Activated T-cell treated with anti-CD3 and anti-CD28 coated beads for 1 hour (primary cell): ENCODE results near the gene ATXN2.

Source experiments
- DNase-seq: peaks from one replicate; pipeline ENCODE4 v3.0.0-alpha.2; 2020; ENCODE audit warnings: low read depth

ATXN2 gene

GRCh38 chr12:111438481-111438880 is 160.6 kb downstream of the ATXN2 start:
- peak; percentile 65 for DNase-seq

GRCh38 chr12:111437816-111438454 is 161.2 kb downstream of the ATXN2 start:
- no peak for DNase-seq

DNA sequence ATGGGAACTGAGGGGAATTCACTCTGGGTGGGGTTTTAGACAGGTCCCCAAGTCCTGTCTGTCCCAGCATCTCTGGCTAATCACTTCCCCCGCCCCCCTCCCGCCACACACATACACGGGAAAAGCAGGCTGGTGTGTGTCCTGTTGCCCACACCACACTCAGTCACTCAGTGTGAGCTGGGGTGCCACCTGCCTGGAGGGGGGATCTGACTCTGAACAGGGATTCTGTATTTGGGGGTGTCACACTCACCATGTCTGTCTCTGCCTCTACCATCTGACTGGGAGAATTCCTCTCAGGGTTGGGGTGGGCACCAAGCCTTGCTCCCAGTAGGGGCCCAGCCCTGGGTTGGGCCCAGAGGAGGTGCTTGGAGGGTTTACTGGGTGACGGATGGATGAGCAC is 162.3 kb downstream of the ATXN2 start:
- no peak for DNase-seq

DNA sequence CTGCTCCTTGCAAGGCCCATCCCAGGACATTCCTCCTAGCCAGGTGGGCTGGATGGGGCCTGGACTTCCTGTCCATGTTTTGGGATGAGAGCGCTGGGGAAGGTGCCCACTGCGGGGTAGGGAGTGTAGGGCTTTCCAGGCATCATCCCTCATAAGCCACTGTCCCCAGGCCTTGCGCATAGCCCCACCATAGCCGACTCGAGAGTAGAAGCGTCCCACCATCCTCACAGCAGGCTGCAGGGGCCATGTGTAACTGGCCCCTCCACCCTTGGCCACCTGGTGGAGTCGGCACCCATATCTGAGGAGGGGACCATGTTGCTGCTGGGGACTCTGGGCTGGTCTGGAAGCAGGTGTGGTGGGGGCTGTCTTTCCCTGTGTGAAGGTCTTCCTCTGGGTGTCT is 162.8 kb downstream of the ATXN2 start:
- DNase-seq, result no peak

GRCh38 chr12:111435661-111436201 is 163.4 kb downstream of the ATXN2 start:
- DNase-seq, result no peak

- DNase-seq, result peak; percentile 75
These were observed 164.3 kb downstream of the ATXN2 start for GRCh38 chr12:111434680-111435338.

DNA sequence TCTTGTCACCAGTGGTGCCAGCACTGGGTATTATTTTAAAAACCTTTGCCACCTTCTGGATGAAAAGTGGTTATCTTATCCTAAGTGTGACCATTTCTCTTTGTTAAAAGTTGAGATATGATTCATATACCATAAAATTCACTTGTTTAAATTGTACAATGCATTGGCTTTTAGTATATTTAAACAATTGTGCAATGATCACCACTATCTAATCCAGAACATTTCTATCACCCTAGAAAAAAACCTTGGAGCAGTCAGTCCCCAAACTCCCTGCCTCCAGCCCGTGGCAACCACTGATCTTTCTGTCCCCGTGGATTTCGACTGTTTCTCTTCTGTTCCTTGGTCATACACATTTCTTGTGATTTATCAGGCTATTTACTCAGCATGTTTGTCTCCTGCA is 165.1 kb downstream of the ATXN2 start:
- DNase-seq, result no peak

GRCh38 chr12:111431772-111432171 is 167.3 kb downstream of the ATXN2 start:
- DNase-seq, result no peak

- peak; percentile 48 for DNase-seq
These were observed 168.4 kb downstream of the ATXN2 start for GRCh38 chr12:111430433-111431353.

DNA sequence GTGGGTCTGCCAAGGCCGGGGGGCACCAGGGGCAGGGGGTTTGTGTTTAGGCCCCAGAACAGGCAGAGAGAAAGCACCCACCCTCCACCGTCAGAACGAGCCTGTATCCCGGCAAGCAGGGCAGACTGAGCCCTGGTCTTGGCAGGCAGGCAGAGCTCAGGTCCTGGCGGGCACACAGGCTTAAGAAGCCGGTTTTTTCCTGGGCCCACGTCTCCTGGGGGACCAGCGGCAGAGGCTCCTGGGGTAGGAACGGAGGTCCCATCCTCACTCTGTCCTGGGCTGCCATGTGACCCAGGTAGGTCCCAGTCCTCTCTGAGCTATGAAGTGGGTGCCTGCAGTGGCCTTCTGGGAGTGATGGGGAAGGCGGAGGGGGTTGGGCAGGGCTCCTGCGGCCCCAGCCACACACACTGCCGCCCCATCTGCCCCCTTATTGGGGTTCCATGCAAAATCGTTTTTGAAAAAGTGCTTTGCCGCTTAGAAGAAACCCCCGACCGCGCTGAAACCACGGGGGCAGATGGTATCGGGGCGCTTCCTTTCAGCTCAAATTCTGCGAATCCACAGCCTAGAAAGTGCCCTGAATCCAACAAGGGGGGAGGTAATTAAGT is 169.2 kb downstream of the ATXN2 start:
- peak; percentile 46 for DNase-seq

DNA sequence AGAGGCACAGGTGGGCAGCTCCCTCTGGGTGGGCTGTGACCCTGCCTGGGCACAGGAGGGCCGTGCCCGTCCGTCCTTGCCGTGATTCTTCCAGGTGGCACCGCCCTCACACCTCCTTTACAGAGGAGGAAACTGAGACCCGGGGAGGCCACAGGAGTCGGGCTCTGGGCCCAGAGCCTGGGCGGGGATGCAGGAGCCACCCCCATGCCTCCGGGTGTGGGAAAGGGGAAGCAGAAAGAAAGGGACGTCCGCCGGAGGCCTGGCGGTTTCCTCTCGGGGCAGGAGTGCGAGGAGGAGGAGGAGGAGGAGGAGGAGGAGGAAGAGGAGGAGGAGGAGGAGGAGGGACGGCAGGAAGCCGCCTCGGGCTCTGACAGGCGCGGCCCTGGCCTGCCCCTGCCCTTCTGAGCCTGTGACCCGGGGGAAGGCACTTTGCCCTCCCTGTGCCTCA is 170.4 kb downstream of the ATXN2 start:
- no peak for DNase-seq

DNA sequence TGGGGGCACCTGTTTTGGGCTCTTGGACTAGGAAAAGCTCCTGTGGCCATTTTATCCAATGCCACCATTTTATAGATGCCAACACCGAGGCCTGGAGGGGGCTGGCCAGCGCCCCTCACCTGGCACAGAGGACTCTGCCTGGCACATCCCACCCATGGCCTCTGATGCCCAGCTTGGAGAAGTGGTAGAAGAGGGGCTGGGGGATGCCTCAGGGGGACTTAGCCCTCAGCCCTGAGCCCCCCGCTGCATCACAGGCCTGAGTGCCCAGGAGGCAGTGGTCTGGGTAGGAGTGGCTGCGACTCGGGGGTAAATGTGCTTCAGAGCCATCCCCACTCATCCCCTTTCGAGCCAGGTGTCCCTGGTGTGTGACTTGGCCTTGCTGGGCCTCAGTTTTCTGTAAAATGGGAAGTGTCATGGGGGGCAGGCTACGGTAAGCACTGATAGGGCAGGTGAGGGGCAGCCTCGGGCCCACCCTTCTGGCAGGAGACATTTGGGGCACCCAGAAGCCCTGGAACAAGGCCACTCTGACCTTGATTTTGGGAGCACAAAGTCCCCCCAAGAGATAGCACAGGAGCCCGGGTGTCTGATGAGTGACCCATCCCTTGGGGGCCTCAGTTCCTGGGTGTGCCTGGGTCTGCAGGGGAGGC is 170.9 kb downstream of the ATXN2 start:
- DNase-seq, result no peak

DNA sequence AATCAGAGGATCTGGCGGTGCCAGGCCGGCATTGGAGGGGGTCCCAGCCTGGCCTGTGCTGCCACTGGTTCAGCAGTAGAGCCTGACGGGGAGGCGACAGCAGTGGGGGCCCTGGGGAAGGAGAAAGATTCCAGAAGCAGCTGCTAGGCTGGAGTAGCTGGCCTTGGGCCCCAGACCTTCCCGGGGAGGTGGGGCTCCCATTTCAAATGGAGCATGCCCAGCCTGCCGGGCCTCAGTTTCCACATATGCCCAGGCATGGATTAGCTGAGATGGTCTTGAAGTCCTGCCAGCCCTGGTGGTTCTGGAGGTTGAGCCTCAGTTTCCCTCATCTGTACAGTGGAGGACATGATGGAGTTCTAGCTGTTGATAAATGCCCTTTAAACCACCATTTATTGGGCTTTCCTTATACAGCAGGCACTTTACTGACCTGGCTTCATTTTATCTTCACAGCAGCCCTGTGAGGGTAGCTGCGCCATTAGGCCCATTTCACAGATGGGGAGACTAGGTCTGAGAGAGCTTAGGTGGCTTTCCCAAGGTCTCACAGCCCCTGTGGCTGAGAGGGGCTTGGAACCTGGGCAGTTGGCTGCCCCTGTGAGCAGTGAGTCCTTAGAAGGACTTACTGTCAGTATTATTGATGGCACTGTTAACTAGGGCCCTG is 171.6 kb downstream of the ATXN2 start:
- no peak for DNase-seq

- DNase-seq, result no peak
These were observed 172.6 kb downstream of the ATXN2 start for GRCh38 chr12:111426344-111427185.

DNA sequence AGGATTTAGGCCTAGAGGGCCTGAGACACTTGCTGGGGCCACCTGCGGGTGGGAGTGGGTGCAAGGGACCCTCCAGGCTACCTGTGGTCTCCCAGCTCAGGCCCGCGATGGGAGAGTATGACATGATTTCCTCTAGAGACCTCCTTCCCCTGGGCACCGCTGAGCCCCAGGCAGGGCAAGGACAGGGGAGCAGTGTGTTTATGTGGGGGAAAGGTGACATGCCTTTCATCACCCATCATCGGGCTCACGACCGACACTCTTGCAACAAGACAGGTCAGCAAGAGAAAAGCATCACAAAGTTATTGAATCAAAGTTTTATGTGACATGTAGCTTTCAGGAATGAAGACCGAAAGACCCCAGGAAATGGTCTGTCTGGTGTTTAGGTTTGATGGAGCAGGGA is 173.5 kb downstream of the ATXN2 start:
- no peak for DNase-seq

- DNase-seq, result no peak
These were observed 174.3 kb downstream of the ATXN2 start for GRCh38 chr12:111424793-111425251.

- no peak for DNase-seq
These were observed 174.8 kb downstream of the ATXN2 start for GRCh38 chr12:111424189-111424792.

- DNase-seq, result no peak
These were observed 178.6 kb downstream of the ATXN2 start for GRCh38 chr12:111420494-111420893.

- no peak for DNase-seq
These were observed 179.3 kb downstream of the ATXN2 start for GRCh38 chr12:111419784-111420183.

DNA sequence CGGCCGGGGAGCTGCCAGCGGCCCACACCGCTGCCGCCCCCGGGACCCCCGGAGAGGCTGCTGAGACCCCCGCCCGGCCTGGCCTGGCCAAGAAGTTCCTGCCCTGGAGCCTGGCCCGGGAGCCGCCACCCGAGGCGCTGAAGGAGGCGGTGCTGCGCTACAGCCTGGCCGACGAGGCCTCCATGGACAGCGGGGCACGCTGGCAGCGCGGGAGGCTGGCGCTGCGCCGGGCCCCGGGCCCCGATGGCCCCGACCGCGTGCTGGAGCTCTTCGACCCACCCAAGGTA is 180.6 kb downstream of the ATXN2 start:
- no peak for DNase-seq
